ENCODE measurements around the gene RNF123.
A peak's percentile ranks its signal among the peaks of the same experiment; 100 is the strongest.

RNF123 gene

GRCh38 chr3:49662720-49663413 lies 26.5 kb upstream of the RNF123 start:
- no peak; the same call in 1 of the 2 replicates for TF ChIP-seq EP300 (IDR thresholded peaks at IDR 0.05; ENCODE audit: borderline replicate concordance)
- TF ChIP-seq TAF1 (IDR thresholded peaks at IDR 0.05; ENCODE audit: low read depth) = no peak
- no peak for TF ChIP-seq YY1 (IDR thresholded peaks at IDR 0.05; ENCODE audit: low read depth)
- TF ChIP-seq ZBTB7A (IDR thresholded peaks at IDR 0.05; ENCODE audit: low read depth) = no peak
- no peak for TF ChIP-seq CREB1 (IDR thresholded peaks at IDR 0.05; ENCODE audit: low read depth)
- TF ChIP-seq REST (IDR thresholded peaks at IDR 0.05; ENCODE audit: low read depth) = no peak
- TF ChIP-seq MAX (IDR thresholded peaks at IDR 0.05) = 0 out of 2 replicates have a peak, but pooled peaks have one; percentile 27
- no peak; the same call in 1 of the 2 replicates for TF ChIP-seq RAD21 (IDR thresholded peaks at IDR 0.05; ENCODE audit: low read depth)
- TF ChIP-seq TEAD4 (IDR thresholded peaks at IDR 0.05) = peak; percentile 32; the same call in 1 of the 2 replicates
- TF ChIP-seq USF1 (IDR thresholded peaks at IDR 0.05) = no peak
- TF ChIP-seq TCF12 (IDR thresholded peaks at IDR 0.05; ENCODE audit: low read depth) = peak; percentile 79
- peak; percentile 51 for TF ChIP-seq NFIC (IDR thresholded peaks at IDR 0.05)
- no peak for TF ChIP-seq EGR1 (IDR thresholded peaks at IDR 0.05)
- no peak for TF ChIP-seq CEBPB (IDR thresholded peaks at IDR 0.05)
- TF ChIP-seq FOXM1 (IDR thresholded peaks at IDR 0.05; ENCODE audit: borderline replicate concordance, low read depth) = no peak

- TF ChIP-seq EP300 (IDR thresholded peaks at IDR 0.05; ENCODE audit: borderline replicate concordance) (no peak), TCF12 (IDR thresholded peaks at IDR 0.05; ENCODE audit: low read depth) (no peak), EGR1 (IDR thresholded peaks at IDR 0.05) (no peak), YY1 (IDR thresholded peaks at IDR 0.05; ENCODE audit: low read depth) (no peak), NFIC (IDR thresholded peaks at IDR 0.05) (no peak), CEBPB (IDR thresholded peaks at IDR 0.05) (no peak), REST (IDR thresholded peaks at IDR 0.05; ENCODE audit: low read depth) (no peak), MAX (IDR thresholded peaks at IDR 0.05) (no peak), ZBTB7A (IDR thresholded peaks at IDR 0.05; ENCODE audit: low read depth) (no peak)
Observed at GRCh38 chr3:49663831-49664230, 25.5 kb upstream of the RNF123 start.

DNA sequence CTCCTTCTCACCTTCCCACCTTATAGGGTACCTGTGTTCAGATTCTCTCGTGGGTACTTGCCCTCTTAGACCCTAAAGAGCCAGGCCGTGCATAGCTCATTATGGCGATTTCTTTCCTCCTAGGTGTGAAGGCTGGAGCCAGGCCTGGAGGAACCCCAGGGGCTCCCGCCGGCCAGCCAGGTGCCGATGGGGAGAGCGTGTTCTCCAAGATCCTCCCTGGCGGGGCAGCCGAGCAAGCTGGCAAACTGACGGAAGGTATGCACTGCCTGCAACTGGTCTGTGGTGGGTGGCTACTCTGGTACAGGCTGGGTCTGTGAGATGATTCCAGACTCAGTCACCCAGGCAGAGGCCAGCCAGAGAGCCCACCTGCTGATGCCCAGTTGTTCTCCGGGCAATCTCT lies 25.1 kb upstream of the RNF123 start:
- TF ChIP-seq TAF1 (IDR thresholded peaks at IDR 0.05; ENCODE audit: low read depth) (no peak), MAX (IDR thresholded peaks at IDR 0.05) (no peak), CEBPB (IDR thresholded peaks at IDR 0.05) (no peak), RAD21 (IDR thresholded peaks at IDR 0.05; ENCODE audit: low read depth) (no peak), USF1 (IDR thresholded peaks at IDR 0.05) (no peak), TCF12 (IDR thresholded peaks at IDR 0.05; ENCODE audit: low read depth) (no peak), TEAD4 (IDR thresholded peaks at IDR 0.05) (no peak), ZBTB7A (IDR thresholded peaks at IDR 0.05; ENCODE audit: low read depth) (no peak), EP300 (IDR thresholded peaks at IDR 0.05; ENCODE audit: borderline replicate concordance) (no peak), FOXM1 (IDR thresholded peaks at IDR 0.05; ENCODE audit: borderline replicate concordance, low read depth) (no peak), EGR1 (IDR thresholded peaks at IDR 0.05) (no peak), YY1 (IDR thresholded peaks at IDR 0.05; ENCODE audit: low read depth) (no peak), NFIC (IDR thresholded peaks at IDR 0.05) (no peak), CREB1 (IDR thresholded peaks at IDR 0.05; ENCODE audit: low read depth) (no peak), REST (IDR thresholded peaks at IDR 0.05; ENCODE audit: low read depth) (no peak)

Data from Ishikawa (cell line).